ENCODE results near the gene SVOP. TPM values are rescaled to one million over a fixed set of nuclear protein-coding genes. Genes with fewer than 3 reads are reported as not detected.
"Not testable (repeated sequence)": the region's sequence is repeated elsewhere in the genome, so short reads cannot be mapped to it uniquely, and the experiment has no call there.

Gene SVOP
- total and polyA plus RNA-seq, 2 of the 4 experiments (the other 2 are of a cell fraction), result not detected

DNA sequence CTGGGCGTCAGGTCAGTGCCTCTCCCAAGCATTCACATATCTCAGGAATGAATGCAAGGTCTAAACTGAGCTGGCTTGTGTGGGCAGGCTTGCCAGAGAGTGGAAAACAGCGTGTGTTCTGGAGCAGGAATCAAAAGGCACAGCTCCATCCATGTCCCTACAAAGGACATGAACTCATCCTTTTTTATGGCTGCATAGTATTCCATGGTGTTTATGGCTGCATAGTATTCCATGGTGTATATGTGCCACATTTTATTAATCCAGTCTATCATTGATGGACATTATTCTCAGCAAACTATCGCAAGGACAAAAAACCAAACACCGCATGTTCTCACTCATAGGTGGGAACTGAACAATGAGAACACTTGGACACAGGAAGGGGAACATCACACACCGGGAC, 30.8 kb downstream of the SVOP start:
- H3K27me3 ChIP-seq (ENCODE audit: control insufficient read depth, insufficient read depth, low read length); H3K36me3 ChIP-seq (ENCODE audit: control insufficient read depth, insufficient read depth, low read length); H2BK5ac ChIP-seq (ENCODE audit: low read depth, low read length, poor library complexity, severe bottlenecking); H3K18ac ChIP-seq (ENCODE audit: low read depth, low read length); H3K9ac ChIP-seq (ENCODE audit: low read depth, low read length); H3K9me3 ChIP-seq (ENCODE audit: control insufficient read depth, insufficient read depth, low read length); H4K20me1 ChIP-seq (ENCODE audit: insufficient read depth, low read length); CTCF ChIA-PET; H3K23ac ChIP-seq (ENCODE audit: low read depth, low read length); dilution Hi-C loops (cut with HindIII; ENCODE audit: low sequenced_read_pairs, unreplicated experiment); H3K4me3 ChIP-seq (ENCODE audit: insufficient read depth, low read depth, low read length); H2BK15ac ChIP-seq (ENCODE audit: low read depth, low read length); ATAC-seq (ENCODE audit: low read depth); H2BK120ac ChIP-seq (ENCODE audit: low read depth, low read length); in situ Hi-C loops (cut with MboI; ENCODE audit: low sequenced_read_pairs); H3K56ac ChIP-seq (ENCODE audit: extremely low read depth, insufficient read depth, low read length); H2BK20ac ChIP-seq (ENCODE audit: low read depth, low read length); intact Hi-C loops (cut with micrococcal nuclease); H2AK5ac ChIP-seq (ENCODE audit: low read depth, low read length); H3K27ac ChIP-seq (ENCODE audit: insufficient read depth, low read length); H2AFZ ChIP-seq (replicated peaks; ENCODE audit: low read length, poor library complexity); H3K14ac ChIP-seq (replicated peaks; ENCODE audit: low read depth, low read length); POLR2A ChIA-PET (ENCODE audit: unreplicated experiment); BruUV-seq (replicated peaks); H4K5ac ChIP-seq (ENCODE audit: low read depth, low read length); H3K4ac ChIP-seq (ENCODE audit: low read depth, low read length); H3K4me2 ChIP-seq (ENCODE audit: low read depth, low read length); H2AK9ac ChIP-seq (replicated peaks; ENCODE audit: low read depth, low read length, poor library complexity); H4K8ac ChIP-seq (ENCODE audit: low read depth in 2 of 2, low read length in 2 of 2); H4K91ac ChIP-seq (ENCODE audit: insufficient read depth, low read depth, low read length); H3K4me1 ChIP-seq (ENCODE audit: control insufficient read depth, insufficient read depth, low read length); DNase-seq; H3K79me1 ChIP-seq (ENCODE audit: low read depth in 1 of 2, low read length in 2 of 2); H3K9me1 ChIP-seq (ENCODE audit: insufficient read depth, low read length): not testable (repeated sequence)
- no CpG with 5 or more reads among the region's 5 CpGs for WGBS, 2 experiments (ENCODE audit: extremely low coverage in 2 of 2, insufficient read length in 1 of 2)
